H1 (cell line): ENCODE measurements around the gene CEBPB. TPM values are rescaled to one million over a fixed set of nuclear protein-coding genes. Genes with fewer than 3 reads are reported as not detected.

Experiments used
- CTCF ChIA-PET: fragments of 300-600 bp; sonication (Branson Sonifier 250); formaldehyde crosslinking; loops from one replicate; lab custom pipeline; 2021; ENCODE audit not compliant: partially characterized antibody; lab: Charles Lee
- POLR2A ChIA-PET: fragments of 300-600 bp; sonication (Branson Sonifier 250); formaldehyde crosslinking; loops from one replicate; lab custom pipeline; 2021; ENCODE audit warnings: inconsistent platforms; ENCODE audit not compliant: partially characterized antibody; lab: Charles Lee
- DNase-seq, 2 experiments: peaks; one replicate each; pipeline versions ENCODE4 v3.0.0 to v3.0.0-alpha.2; 2010 to 2022; ENCODE audit warnings: low spot score in 2 of 2, low read depth in 1 of 2, mixed read lengths in 1 of 2
- FAIRE-seq: peaks from 2 replicates; lab custom pipeline; 2011; peaks lifted over from hg19 to GRCh38; lab: Jason Lieb, UNC
- H2AFZ ChIP-seq: 2 replicates; pipeline ENCODE4 v1.8.1; 2012; ENCODE audit warnings: low read length, inconsistent platforms
- H2AK5ac ChIP-seq: 2 replicates; pipeline ENCODE4 v1.6.1; 2013; ENCODE audit warnings: low read depth, low read length
- H2BK120ac ChIP-seq: replicated peaks from 2 replicates; pipeline ENCODE3; 2013; ENCODE audit warnings: low read depth, low read length, inconsistent platforms
- H2BK12ac ChIP-seq: 2 replicates; pipeline ENCODE4 v1.6.1; 2013; ENCODE audit warnings: low read depth, low read length
- H2BK15ac ChIP-seq: 2 replicates; pipeline ENCODE4 v1.6.1; 2013; ENCODE audit warnings: low read length
- H2BK20ac ChIP-seq: 2 replicates; pipeline ENCODE4 v1.6.1; 2013; ENCODE audit warnings: low read length
- H2BK5ac ChIP-seq: 2 replicates; pipeline ENCODE4 v1.6.1; 2013; ENCODE audit warnings: low read depth, low read length
- H3K14ac ChIP-seq: 2 replicates; pipeline ENCODE4 v1.6.1; 2013; ENCODE audit warnings: inconsistent platforms; ENCODE audit not compliant: insufficient read length
- H3K18ac ChIP-seq: 2 replicates; pipeline ENCODE4 v1.6.1; 2013; ENCODE audit warnings: low read length; ENCODE audit errors: extremely low read depth
- H3K23ac ChIP-seq: 2 replicates; pipeline ENCODE4 v1.6.1; 2013; ENCODE audit warnings: inconsistent platforms; ENCODE audit not compliant: insufficient read length
- H3K23me2 ChIP-seq: 2 replicates; pipeline ENCODE4 v1.6.1; 2013; ENCODE audit warnings: low read depth, low read length
- H3K27ac ChIP-seq: 2 replicates; pipeline ENCODE4 v1.6.1; 2011; ENCODE audit warnings: low read depth, low read length, inconsistent platforms
- H3K27me3 ChIP-seq, 4 experiments: replicated peaks in 1 of 4; 1 replicate in 1 of 4; 2 replicates in 3 of 4; pipeline versions ENCODE4 v1.6.1 to v1.8.1; 2011 to 2013; ENCODE audit warnings: low read length in 3 of 4, mild to moderate bottlenecking in 3 of 4, inconsistent platforms in 2 of 4, mixed read lengths in 2 of 4, moderate library complexity in 1 of 4; ENCODE audit not compliant: control insufficient read depth in 3 of 4, insufficient read depth in 3 of 4; ENCODE audit errors: extremely low read depth in 1 of 4
- H3K36me3 ChIP-seq, 4 experiments: 2 replicates each; pipeline versions ENCODE4 v1.6.1 to v1.8.1; 2011 to 2013; ENCODE audit warnings: mild to moderate bottlenecking in 4 of 4, low read length in 3 of 4, moderate library complexity in 2 of 4, control low read depth in 1 of 4, inconsistent platforms in 1 of 4; ENCODE audit not compliant: insufficient read depth in 4 of 4, control insufficient read depth in 2 of 4
- H3K4ac ChIP-seq: replicated peaks from 2 replicates; pipeline ENCODE3; 2013; ENCODE audit warnings: low read length, low read depth, mixed read lengths, inconsistent platforms; ENCODE audit not compliant: insufficient read length
- H3K4me1 ChIP-seq, 4 experiments: replicated peaks in 1 of 4; 1 replicate in 1 of 4; 2 replicates in 3 of 4; pipeline versions ENCODE4 v1.6.1 to v1.8.1; 2011 to 2013; ENCODE audit warnings: low read length in 3 of 4, inconsistent platforms in 2 of 4, mixed read lengths in 1 of 4; ENCODE audit not compliant: insufficient read depth in 4 of 4, control insufficient read depth in 3 of 4
- H3K4me2 ChIP-seq, 2 experiments: 2 replicates each; pipeline versions ENCODE4 v1.6.1 to v1.8.1; 2011 to 2013; ENCODE audit warnings: low read depth in 2 of 2, low read length in 2 of 2, control low read depth in 1 of 2, inconsistent platforms in 1 of 2, mild to moderate bottlenecking in 1 of 2; ENCODE audit not compliant: insufficient read depth in 1 of 2
- H3K4me3 ChIP-seq, 4 experiments: fragments of 200-600, 300-600 bp in 1 of 4; sonication (generic), shearing (Covaris generic), sonication (Bioruptor Twin) in 1 of 4; 2 replicates each; pipeline versions ENCODE4 v1.5.1 to v1.8.1; 2011 to 2016; ENCODE audit warnings: low read length in 4 of 4, low read depth in 3 of 4, control low read depth in 2 of 4, inconsistent platforms in 2 of 4, mild to moderate bottlenecking in 2 of 4, mixed read lengths in 1 of 4, moderate library complexity in 1 of 4; ENCODE audit not compliant: insufficient read depth in 2 of 4; ENCODE audit errors: extremely low read depth in 1 of 4
- H3K56ac ChIP-seq: replicated peaks from 2 replicates; pipeline ENCODE3; 2013; ENCODE audit warnings: low read depth, mild to moderate bottlenecking, mixed read lengths, low read length, inconsistent platforms; ENCODE audit not compliant: insufficient read length
- H3K79me1 ChIP-seq: 2 replicates; pipeline ENCODE4 v1.6.1; 2013; ENCODE audit warnings: low read depth, low read length, control low read depth
- H3K79me2 ChIP-seq, 2 experiments: 2 replicates each; pipeline versions ENCODE4 v1.6.1 to v1.8.1; 2012 to 2013; ENCODE audit warnings: low read length in 2 of 2, mild to moderate bottlenecking in 2 of 2, inconsistent platforms in 1 of 2; ENCODE audit not compliant: insufficient read depth in 2 of 2, control insufficient read depth in 1 of 2
- H3K9ac ChIP-seq, 4 experiments: replicated peaks in 1 of 4; 1 replicate in 1 of 4; 2 replicates in 3 of 4; pipeline versions ENCODE4 v1.6.1 to v1.8.1; 2011 to 2013; ENCODE audit warnings: low read depth in 3 of 4, low read length in 3 of 4, control low read depth in 2 of 4, mild to moderate bottlenecking in 2 of 4, moderate library complexity in 2 of 4, inconsistent platforms in 1 of 4; ENCODE audit errors: extremely low read depth in 1 of 4
- H3K9me3 ChIP-seq, 2 experiments: 2 replicates each; pipeline versions ENCODE4 v1.6.1 to v1.8.1; 2012 to 2013; ENCODE audit warnings: mild to moderate bottlenecking in 2 of 2, moderate library complexity in 2 of 2, control low read depth in 1 of 2, inconsistent platforms in 1 of 2, low read depth in 1 of 2, low read length in 1 of 2, mixed read lengths in 1 of 2; ENCODE audit not compliant: insufficient read depth in 2 of 2
- H4K20me1 ChIP-seq, 2 experiments: replicated peaks in 1 of 2; 2 replicates each; pipeline versions ENCODE3 to v1.8.1; 2011 to 2013; ENCODE audit warnings: inconsistent platforms in 2 of 2, low read length in 2 of 2, mild to moderate bottlenecking in 1 of 2; ENCODE audit not compliant: insufficient read depth in 2 of 2, control insufficient read depth in 1 of 2
- H4K5ac ChIP-seq: 2 replicates; pipeline ENCODE4 v1.6.1; 2013; ENCODE audit warnings: low read length, low read depth, mixed read lengths, inconsistent platforms; ENCODE audit not compliant: insufficient read length
- H4K8ac ChIP-seq: 2 replicates; pipeline ENCODE4 v1.8.0; 2013; ENCODE audit warnings: mild to moderate bottlenecking, moderate library complexity, low read length, inconsistent platforms; ENCODE audit not compliant: insufficient read depth; ENCODE audit errors: extremely low read depth
- H4K91ac ChIP-seq: replicated peaks from 2 replicates; pipeline ENCODE3; 2013; ENCODE audit warnings: low read length, mixed read lengths, inconsistent platforms; ENCODE audit not compliant: insufficient read length
- ASH2L ChIP-seq: fragments of 200-600, 300-600 bp; sonication (generic); IDR thresholded peaks from one replicate; pipeline ENCODE4 v1.7.1; 2017; ENCODE audit warnings: low read length
- CBX5 ChIP-seq: fragments of 300-800, 300-1000 bp; sonication (generic); IDR thresholded peaks from 2 replicates; pipeline ENCODE4 v1.7.1; 2016; ENCODE audit warnings: antibody characterized with exemption, low read length, low read depth
- NRF1 ChIP-seq: IDR thresholded peaks from 2 replicates; pipeline ENCODE4 v1.6.1; 2011; ENCODE audit warnings: mild to moderate bottlenecking, low read depth, low read length, improper control_type of control experiment
- PHF8 ChIP-seq: fragments of 200-600 bp; sonication (generic); conservative IDR thresholded peaks from 2 replicates; pipeline ENCODE4 v1.7.1; 2012; ENCODE audit warnings: low read depth, mild to moderate bottlenecking, inconsistent platforms, low read length, moderate library complexity
- RAD21 ChIP-seq, 2 experiments: IDR thresholded peaks in 1 of 2; conservative IDR thresholded peaks in 1 of 2; 2 replicates each; pipeline ENCODE4 v1.6.1; 2011; ENCODE audit warnings: low read depth in 2 of 2, low read length in 2 of 2, improper control_type of control experiment in 1 of 2, inconsistent platforms in 1 of 2, mild to moderate bottlenecking in 1 of 2, moderate library complexity in 1 of 2
- RBBP5 ChIP-seq: IDR thresholded peaks from 2 replicates; pipeline ENCODE4 v1.7.1; 2012; ENCODE audit warnings: low read depth, mild to moderate bottlenecking, inconsistent platforms, low read length, moderate library complexity, borderline replicate concordance
- WGBS, 2 experiments: shearing (Covaris generic) in 1 of 2; methylation state at CpG; one replicate each; pipeline versions ENCODE4 v1.1.6 to v1.1.7; 2013 to 2015; ENCODE audit warnings: low lambda C conversion rate in 2 of 2, mixed read lengths in 2 of 2, inconsistent platforms in 1 of 2, low coverage in 1 of 2, missing lambda C conversion rate in 1 of 2; ENCODE audit not compliant: insufficient replicate concordance in 2 of 2, insufficient coverage in 1 of 2, insufficient read length in 1 of 2; ENCODE audit errors: extremely low coverage in 1 of 2, missing lambda C conversion rate in 1 of 2; 5-methylcytosine and 5-hydroxymethylcytosine counted together
- polyA plus RNA-seq, 7 experiments: library from polyadenylated mRNA; depleted of rRNA in 3 of 7; stranded (reverse) in 5 of 7; unstranded in 2 of 7; fragments of >200 nt in 5 of 7; fragments of 200-250 nt in 2 of 7; gene quantifications; 1 replicate in 5 of 7; 2 replicates in 1 of 7; 4 replicates in 1 of 7; pipeline versions ENCODE4 v1.2.1 to v1.2.3, GENCODE V29; 2011 to 2013; ENCODE audit warnings: missing spikeins in 2 of 7, mixed read lengths in 2 of 7
- total RNA-seq: library from RNA; stranded (reverse); fragmentation: NEBNext Ultra II Directional; extraction: Animal tissue kit (Norgen Biotek cat#: 25700); gene quantifications from 2 replicates; pipeline ENCODE4 v1.2.1, GENCODE V29; 2021

The CEBPB gene
- total and polyA plus RNA-seq, 2 of the 8 experiments (the other 6 are each of a cell fraction or from before 2014, with no cell fraction given) = 7.1 to 24.1 TPM

DNA sequence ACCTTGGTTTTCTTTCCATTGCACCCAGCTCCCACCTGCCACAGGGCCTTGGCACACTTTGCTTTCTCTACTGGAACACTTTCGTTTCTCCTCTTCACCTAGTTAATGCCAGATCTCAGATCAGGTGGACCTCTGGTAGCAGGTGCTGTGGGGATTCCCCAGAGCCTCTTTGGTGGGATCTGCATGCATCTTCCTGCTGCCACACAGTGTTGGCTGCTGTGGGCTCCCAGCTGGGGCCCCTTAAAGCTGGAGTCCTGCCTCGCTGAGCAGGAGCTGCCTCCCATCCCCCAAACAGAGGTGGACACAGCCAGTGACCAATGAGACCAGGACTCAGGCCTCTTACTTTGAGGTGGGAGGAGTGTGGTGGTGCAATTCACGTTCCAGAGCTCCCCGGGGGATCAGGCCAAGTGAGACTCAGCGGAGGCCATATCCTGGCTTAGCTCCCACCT, 28.4 kb downstream of the CEBPB start:
- Histone ChIP-seq H3K79me2 (no peaks in the 10 kb centered on the region), H2BK120ac (no peak overlapping the region), H3K18ac (no peak overlapping the region), H2BK20ac (0 out of 2 replicates have a peak overlapping the region, but pooled peaks have one; percentile 13), H2BK15ac (no peak overlapping the region), H4K91ac (peak overlapping the region; percentile 40), H3K27ac (no peak overlapping the region), H3K14ac (no peak overlapping the region), H2BK12ac (no peak overlapping the region), H3K56ac (no peak overlapping the region), H3K36me3 (no peaks in the 10 kb centered on the region), H3K4me3 (no peak overlapping the region), H3K23ac (no peak overlapping the region), H3K27me3 (no peaks in the 10 kb centered on the region; a peak in 1 of 7 replicates), H3K79me1 (no peaks in the 10 kb centered on the region), H3K23me2 (no peaks in the 10 kb centered on the region), H3K4ac (no peak overlapping the region), H4K8ac (no peak overlapping the region), H4K20me1 (no peaks in the 10 kb centered on the region), H4K5ac (no peak overlapping the region), H2BK5ac (no peak overlapping the region), H3K9me3 (no peaks in the 10 kb centered on the region), H2AK5ac (no peak overlapping the region), H3K9ac (no peak overlapping the region), H2AFZ (no peak overlapping the region), H3K4me2 (no peak overlapping the region), H3K4me1 (peaks cover 0 to 7% (median 0%) of the 10 kb centered on the region in 4 experiments; a peak in 1 of 7 replicates)
- ChIA-PET CTCF (interaction anchor here (1.0 to 1.8 kb wide), 3 partner anchors 11 to 259 kb away, joined by 3 to 6 read pairs (median 3); no protein-coding TSS in a partner anchor), POLR2A (interaction anchor here (1.4 kb wide), 1 partner anchor 24 kb away, joined by 3 read pairs; no protein-coding TSS in a partner anchor)
- DNase-seq = no peak
- no peak for FAIRE-seq
- 71% methylated on average over 5 of the region's 5 CpGs; no CpG with 5 or more reads in 1 of the 2 experiments for WGBS, 2 experiments
- TF ChIP-seq RBBP5 (no peak), NRF1 (no peak), RAD21 (IDR thresholded peaks at IDR 0.05 in 1 of 2, conservative IDR thresholded peaks at IDR 0.05 in 1 of 2; ENCODE audit: low read depth in 2 of 2, low read length in 2 of 2) (no peak), ASH2L (no peak), CBX5 (no peak), PHF8 (no peak)
